ENCODE measurements around the gene KATNB1.

KATNB1 gene

GRCh38 chr16:57754354-57755060 lies 18.9 kb downstream of the KATNB1 start:
- Histone ChIP-seq H3K4me2 (ENCODE audit: insufficient read depth, low read length) (no peak overlapping the region), H3K4me1 (ENCODE audit: insufficient read depth, low read length) (no peaks in the 10 kb centered on the region), H3K27me3 (ENCODE audit: insufficient read depth, low read length, poor library complexity) (no peaks in the 10 kb centered on the region), H3K4me3 (ENCODE audit: low read depth in 1 of 2, low read length in 2 of 2) (no peak overlapping the region), H3K9ac (ENCODE audit: low read depth, low read length) (no peak overlapping the region), H3K27ac (ENCODE audit: low read length) (no peak overlapping the region), H2AFZ (ENCODE audit: low read depth, low read length) (no peak overlapping the region), H3K79me2 (ENCODE audit: insufficient read depth, low read length) (no peaks in the 10 kb centered on the region), H4K20me1 (ENCODE audit: insufficient read depth, low read length) (peaks cover 10% of the 10 kb centered on the region; the same call in 1 of the 2 replicates), H3K36me3 (ENCODE audit: insufficient read depth, low read length) (peaks cover 76% of the 10 kb centered on the region), H3K9me3 (ENCODE audit: insufficient read depth, low read length, severe bottlenecking) (no peaks in the 10 kb centered on the region)
- no peak for TF ChIP-seq EZH2 (IDR thresholded peaks at IDR 0.05; ENCODE audit: borderline replicate concordance, low read depth, low read length, severe bottlenecking)
- TF ChIP-seq, protein P1, sequence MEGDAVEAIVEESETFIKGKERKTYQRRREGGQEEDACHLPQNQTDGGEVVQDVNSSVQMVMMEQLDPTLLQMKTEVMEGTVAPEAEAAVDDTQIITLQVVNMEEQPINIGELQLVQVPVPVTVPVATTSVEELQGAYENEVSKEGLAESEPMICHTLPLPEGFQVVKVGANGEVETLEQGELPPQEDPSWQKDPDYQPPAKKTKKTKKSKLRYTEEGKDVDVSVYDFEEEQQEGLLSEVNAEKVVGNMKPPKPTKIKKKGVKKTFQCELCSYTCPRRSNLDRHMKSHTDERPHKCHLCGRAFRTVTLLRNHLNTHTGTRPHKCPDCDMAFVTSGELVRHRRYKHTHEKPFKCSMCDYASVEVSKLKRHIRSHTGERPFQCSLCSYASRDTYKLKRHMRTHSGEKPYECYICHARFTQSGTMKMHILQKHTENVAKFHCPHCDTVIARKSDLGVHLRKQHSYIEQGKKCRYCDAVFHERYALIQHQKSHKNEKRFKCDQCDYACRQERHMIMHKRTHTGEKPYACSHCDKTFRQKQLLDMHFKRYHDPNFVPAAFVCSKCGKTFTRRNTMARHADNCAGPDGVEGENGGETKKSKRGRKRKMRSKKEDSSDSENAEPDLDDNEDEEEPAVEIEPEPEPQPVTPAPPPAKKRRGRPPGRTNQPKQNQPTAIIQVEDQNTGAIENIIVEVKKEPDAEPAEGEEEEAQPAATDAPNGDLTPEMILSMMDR (IDR thresholded peaks at IDR 0.05; ENCODE audit: borderline replicate concordance, extremely low read depth, low read length, poor library complexity, severe bottlenecking) = no peak
- DNase-seq (no peak), ATAC-seq (ENCODE audit: insufficient read depth, low read depth) (no peak)

GRCh38 chr16:57755061-57755684 lies 19.6 kb downstream of the KATNB1 start:
- no peaks in the 10 kb centered on the region for H3K79me2 ChIP-seq (ENCODE audit: insufficient read depth, low read length)
- peaks cover 71% of the 10 kb centered on the region for H3K36me3 ChIP-seq (ENCODE audit: insufficient read depth, low read length)
- no peak for ATAC-seq (ENCODE audit: insufficient read depth, low read depth)
- TF ChIP-seq, protein P1 (IDR thresholded peaks at IDR 0.05; ENCODE audit: borderline replicate concordance, extremely low read depth, low read length, poor library complexity, severe bottlenecking) = peak; percentile 15
- no peak for TF ChIP-seq EZH2 (IDR thresholded peaks at IDR 0.05; ENCODE audit: borderline replicate concordance, low read depth, low read length, severe bottlenecking)
- H3K4me2 ChIP-seq (ENCODE audit: insufficient read depth, low read length) = no peak overlapping the region
- H3K4me1 ChIP-seq (ENCODE audit: insufficient read depth, low read length) = no peaks in the 10 kb centered on the region
- no peak overlapping the region for H2AFZ ChIP-seq (ENCODE audit: low read depth, low read length)
- no peak overlapping the region for H3K4me3 ChIP-seq (ENCODE audit: low read depth in 1 of 2, low read length in 2 of 2)
- DNase-seq = no peak
- peaks cover 10% of the 10 kb centered on the region; the same call in 1 of the 2 replicates for H4K20me1 ChIP-seq (ENCODE audit: insufficient read depth, low read length)
- no peaks in the 10 kb centered on the region for H3K27me3 ChIP-seq (ENCODE audit: insufficient read depth, low read length, poor library complexity)
- H3K27ac ChIP-seq (ENCODE audit: low read length) = no peak overlapping the region
- H3K9ac ChIP-seq (ENCODE audit: low read depth, low read length) = no peak overlapping the region
- no peaks in the 10 kb centered on the region for H3K9me3 ChIP-seq (ENCODE audit: insufficient read depth, low read length, severe bottlenecking)

DNA sequence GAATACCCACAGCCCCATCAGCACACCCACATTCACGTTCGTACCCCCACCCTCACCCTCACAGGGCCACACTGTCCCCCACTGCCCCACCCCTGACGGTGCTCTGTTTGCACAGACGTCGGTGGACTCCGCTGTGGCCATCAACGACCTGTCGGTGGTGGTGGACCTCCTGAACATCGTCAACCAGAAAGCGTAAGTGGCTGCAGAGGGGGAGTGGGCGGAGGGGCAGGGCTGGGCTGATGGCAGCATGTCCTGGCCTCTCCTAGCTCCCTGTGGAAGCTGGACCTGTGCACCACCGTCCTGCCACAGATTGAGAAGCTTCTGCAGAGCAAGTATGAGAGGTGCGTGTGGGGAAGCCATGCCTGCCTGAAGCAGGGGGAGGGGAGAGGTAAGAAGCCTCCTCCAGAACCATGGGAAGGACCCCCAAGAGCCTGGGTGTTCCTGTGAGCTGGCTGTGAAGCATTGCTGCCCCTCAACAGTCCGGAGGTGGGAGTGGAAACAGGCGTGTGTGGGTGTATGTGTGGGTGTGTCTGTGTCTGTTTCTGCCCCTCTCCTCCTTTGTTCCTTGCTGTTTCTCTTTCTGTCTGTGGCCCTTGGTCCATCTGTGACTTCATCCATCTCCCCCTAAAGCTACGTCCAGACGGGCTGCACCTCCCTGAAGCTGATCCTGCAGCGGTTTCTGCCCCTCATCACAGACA lies 20.3 kb downstream of the KATNB1 start:
- Histone ChIP-seq H4K20me1 (ENCODE audit: insufficient read depth, low read length) (peaks cover 10% of the 10 kb centered on the region; the same call in 1 of the 2 replicates), H3K27ac (ENCODE audit: low read length) (no peak overlapping the region), H3K36me3 (ENCODE audit: insufficient read depth, low read length) (peaks cover 67% of the 10 kb centered on the region), H3K9ac (ENCODE audit: low read depth, low read length) (no peak overlapping the region), H3K4me2 (ENCODE audit: insufficient read depth, low read length) (no peak overlapping the region), H2AFZ (ENCODE audit: low read depth, low read length) (no peak overlapping the region), H3K9me3 (ENCODE audit: insufficient read depth, low read length, severe bottlenecking) (no peaks in the 10 kb centered on the region), H3K4me1 (ENCODE audit: insufficient read depth, low read length) (no peaks in the 10 kb centered on the region), H3K4me3 (ENCODE audit: low read depth in 1 of 2, low read length in 2 of 2) (no peak overlapping the region), H3K79me2 (ENCODE audit: insufficient read depth, low read length) (no peaks in the 10 kb centered on the region), H3K27me3 (ENCODE audit: insufficient read depth, low read length, poor library complexity) (no peaks in the 10 kb centered on the region)
- ATAC-seq (ENCODE audit: insufficient read depth, low read depth) (no peak), DNase-seq (no peak)
- TF ChIP-seq, protein P1 (IDR thresholded peaks at IDR 0.05; ENCODE audit: borderline replicate concordance, extremely low read depth, low read length, poor library complexity, severe bottlenecking) = peak; percentile 7
- TF ChIP-seq EZH2 (IDR thresholded peaks at IDR 0.05; ENCODE audit: borderline replicate concordance, low read depth, low read length, severe bottlenecking) = no peak

Data from DND-41 (cell line).